NT2/D1 (cell line): Measurements from ENCODE around the gene IRAK4.

ENCODE experiments used
- SUZ12 ChIP-seq: IDR thresholded peaks from 2 replicates; pipeline ENCODE4 v1.6.1; 2011; ENCODE audit not compliant: insufficient read length, insufficient read depth; ENCODE audit errors: extremely low read depth
- ZNF274 ChIP-seq: IDR thresholded peaks from 2 replicates; pipeline ENCODE4 v1.6.1; 2011; ENCODE audit warnings: mild to moderate bottlenecking, low read depth, low read length

DNA sequence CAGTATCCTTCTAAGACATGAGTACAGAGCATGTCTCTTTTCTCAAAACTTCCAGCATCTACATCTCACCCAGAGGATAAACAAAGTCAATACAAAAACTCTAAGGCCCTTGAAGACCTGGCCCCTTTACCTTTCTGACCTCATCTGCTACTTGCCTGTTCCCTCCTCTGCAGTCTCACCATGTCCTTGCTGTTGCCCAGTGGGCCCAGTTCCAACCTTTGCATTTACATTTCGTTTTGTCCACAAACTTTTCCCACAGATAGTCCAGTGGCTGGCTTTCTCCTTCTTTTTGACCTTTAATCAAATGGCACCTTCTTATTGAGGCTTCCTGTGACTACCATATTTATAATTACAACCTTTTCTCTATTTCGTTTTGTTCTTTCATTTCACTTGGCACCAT, 1.6 kb downstream of the IRAK4 start:
- no peak for TF ChIP-seq ZNF274
- no peak for TF ChIP-seq SUZ12
